Left lobe of liver (tissue), 2 donors: Measurements from ENCODE around the gene TBL3. TPM values are rescaled to one million over a fixed set of nuclear protein-coding genes. Genes with fewer than 3 reads are reported as not detected.
"Not testable (repeated sequence)": the region's sequence is repeated elsewhere in the genome, so short reads cannot be mapped to it uniquely, and the experiment has no call there.

Experiments
- ATAC-seq: fragments of 200-7000 bp; cut with Tn5 transposase; one replicate; pipeline ENCODE4 v1.9.1; 2020; ENCODE audit warnings: mild to moderate bottlenecking, moderate library complexity
- DNase-seq: peaks from one replicate; pipeline ENCODE4 v3.0.0-alpha.2; 2020; ENCODE audit warnings: low spot score
- total RNA-seq: library from RNA; stranded (reverse); gene quantifications from one replicate; pipeline ENCODE4 v1.2.1, GENCODE V29; 2021
- donor health status: DM: no; HTN: no; CAD: no; lungs with moderate emphysema.
- donor health status: DM: no; HTN: yes; CAD: no.

TBL3 gene
- total RNA-seq, 1 donor from 2014 or later = 18.6 TPM

DNA sequence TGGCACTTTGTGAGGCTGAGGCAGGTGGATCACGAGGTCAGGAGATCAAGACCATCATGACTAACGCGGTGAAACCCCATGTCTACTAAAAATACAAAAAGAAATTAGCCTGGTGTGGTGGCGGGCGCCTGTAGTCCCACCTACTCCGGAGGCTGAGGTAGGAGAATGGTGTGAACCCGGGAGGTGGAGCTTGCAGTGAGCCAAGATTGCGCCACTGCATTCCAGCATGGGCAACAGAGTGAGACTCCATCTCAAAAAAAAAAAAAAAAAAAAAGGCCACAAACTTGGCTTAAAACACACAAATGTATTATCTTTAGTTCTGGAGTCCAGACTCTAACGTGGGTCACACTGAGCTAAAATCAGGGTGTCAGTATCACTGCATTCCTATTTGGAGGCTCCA lies 39.9 kb downstream of the TBL3 start:
- ATAC-seq, DNase-seq: not testable (repeated sequence)

DNA sequence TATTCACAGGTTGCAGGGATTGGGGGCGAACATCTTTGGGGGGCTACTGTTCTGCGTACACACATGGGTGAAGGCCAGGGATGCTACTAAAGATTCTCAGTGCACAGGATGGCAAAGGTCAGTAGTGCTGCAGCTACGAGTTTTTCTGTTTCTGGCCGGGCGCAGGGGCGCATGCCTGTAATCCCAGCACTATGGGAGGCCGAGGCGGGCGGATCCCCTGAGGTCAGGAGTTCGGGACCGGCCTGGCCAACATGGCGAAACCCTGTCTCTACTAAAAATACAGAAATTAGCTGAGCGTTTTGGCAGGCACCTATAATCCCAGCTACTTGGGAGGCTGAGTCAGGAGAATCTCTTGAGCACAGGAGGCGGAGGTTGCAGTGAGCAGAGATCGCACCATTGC lies 41.7 kb downstream of the TBL3 start:
- ATAC-seq (no peak), DNase-seq (no peak)

DNA sequence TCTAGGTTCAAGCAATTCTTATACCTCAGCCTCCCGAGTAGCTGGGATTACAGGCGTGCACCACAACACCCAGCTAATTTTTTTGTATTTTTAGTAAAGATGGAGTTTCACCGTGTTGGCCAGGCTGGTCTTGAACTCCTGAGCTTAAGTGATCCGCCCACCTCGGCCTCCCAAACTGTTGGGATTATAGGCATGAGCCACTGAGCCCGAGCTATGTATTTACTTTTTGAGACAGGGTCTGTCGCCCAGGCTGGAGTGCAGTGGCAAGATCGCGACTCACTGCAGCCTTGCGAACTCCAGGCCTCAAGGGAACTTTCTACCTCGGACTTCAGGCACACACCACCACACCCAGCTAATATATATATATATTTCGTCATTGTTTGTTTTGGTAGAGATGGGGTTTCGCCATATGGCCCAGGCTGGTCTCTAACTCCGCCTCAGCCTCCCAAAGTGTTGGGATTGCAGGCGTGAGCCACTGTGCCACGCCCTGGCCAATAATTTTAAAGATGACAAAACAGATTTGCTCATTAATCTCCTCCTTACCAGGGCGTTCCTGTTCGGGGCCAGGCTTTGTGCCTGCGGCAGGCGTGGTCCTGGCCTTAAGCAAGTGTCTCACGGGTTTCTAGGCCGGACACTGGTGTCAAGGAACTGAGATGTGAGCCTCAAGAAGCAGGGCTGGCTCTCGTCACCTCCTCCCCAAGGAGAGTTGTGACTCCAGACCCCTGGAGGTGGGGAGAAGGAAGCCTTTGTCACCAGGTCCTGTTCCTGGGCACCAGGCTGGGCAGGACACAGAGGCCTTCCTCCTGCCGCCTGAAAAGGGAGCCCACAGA lies 43.5 kb downstream of the TBL3 start:
- no peak for ATAC-seq
- DNase-seq = no peak

DNA sequence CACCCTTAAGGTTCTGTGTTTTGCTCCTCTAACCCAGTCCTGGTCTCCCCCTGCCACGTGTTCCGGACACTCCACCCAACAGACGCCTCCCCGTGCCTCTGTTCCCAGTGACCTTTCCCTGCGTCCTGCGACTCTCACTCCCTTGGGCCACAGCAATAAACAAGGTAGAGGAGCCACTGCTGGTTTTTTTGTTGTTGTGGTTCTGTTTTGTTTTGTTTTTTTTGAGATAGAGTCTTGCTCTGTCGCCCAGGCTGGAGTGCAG lies 44.0 kb downstream of the TBL3 start:
- DNase-seq = no peak
- no peak for ATAC-seq

DNA sequence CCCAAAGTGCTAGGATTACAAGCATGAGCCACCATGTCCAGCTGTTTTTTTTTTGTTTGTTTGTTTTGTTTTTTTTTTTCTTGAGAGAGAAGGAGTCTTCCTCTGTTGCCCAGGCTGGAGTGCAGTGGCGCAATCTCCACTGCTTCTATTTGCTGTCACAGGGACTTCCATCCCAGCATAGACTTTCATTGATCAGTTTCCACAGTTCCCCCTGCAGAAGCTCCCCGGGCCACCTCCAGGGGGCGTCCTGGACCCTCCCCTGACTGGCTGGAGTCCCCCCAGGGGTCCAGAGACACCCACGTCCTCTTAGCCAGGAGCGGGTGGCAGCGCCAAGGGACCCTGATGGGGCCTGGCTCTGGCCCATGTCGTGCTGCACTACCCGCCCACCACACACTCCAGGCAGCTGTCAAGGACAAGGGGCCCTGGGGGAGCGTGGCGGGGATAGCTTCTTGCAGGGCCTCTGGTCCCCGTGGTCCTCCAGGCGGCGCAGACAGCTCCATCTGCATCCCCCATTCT lies 44.6 kb downstream of the TBL3 start:
- ATAC-seq (no peak), DNase-seq (no peak)

DNA sequence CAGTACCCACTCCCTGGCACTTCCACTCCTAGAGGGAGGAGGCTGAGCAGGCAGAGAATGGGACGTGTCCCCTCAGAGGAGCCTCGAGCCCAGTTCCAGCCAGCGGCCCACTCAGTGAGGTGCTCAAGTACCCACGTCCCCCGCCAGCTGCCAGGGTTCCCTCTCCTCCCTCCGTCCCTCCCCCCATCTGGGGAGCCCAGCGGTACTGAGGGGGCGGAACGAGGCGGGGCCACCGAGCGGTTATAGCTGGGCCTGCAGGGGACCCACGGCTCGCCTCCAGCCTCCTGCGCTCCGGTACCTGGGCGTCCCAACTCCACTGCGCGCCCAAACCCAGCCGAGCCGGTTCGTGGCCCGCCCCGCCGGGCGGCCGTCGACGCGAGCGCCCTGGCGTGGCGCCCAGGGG lies 47.7 kb downstream of the TBL3 start, which contains the start of gene NPW:
Gene NPW, plus strand, starts transcription at position 268 of the 403 bp plus-strand sequence.
- ATAC-seq (no peak), DNase-seq (no peak)

DNA sequence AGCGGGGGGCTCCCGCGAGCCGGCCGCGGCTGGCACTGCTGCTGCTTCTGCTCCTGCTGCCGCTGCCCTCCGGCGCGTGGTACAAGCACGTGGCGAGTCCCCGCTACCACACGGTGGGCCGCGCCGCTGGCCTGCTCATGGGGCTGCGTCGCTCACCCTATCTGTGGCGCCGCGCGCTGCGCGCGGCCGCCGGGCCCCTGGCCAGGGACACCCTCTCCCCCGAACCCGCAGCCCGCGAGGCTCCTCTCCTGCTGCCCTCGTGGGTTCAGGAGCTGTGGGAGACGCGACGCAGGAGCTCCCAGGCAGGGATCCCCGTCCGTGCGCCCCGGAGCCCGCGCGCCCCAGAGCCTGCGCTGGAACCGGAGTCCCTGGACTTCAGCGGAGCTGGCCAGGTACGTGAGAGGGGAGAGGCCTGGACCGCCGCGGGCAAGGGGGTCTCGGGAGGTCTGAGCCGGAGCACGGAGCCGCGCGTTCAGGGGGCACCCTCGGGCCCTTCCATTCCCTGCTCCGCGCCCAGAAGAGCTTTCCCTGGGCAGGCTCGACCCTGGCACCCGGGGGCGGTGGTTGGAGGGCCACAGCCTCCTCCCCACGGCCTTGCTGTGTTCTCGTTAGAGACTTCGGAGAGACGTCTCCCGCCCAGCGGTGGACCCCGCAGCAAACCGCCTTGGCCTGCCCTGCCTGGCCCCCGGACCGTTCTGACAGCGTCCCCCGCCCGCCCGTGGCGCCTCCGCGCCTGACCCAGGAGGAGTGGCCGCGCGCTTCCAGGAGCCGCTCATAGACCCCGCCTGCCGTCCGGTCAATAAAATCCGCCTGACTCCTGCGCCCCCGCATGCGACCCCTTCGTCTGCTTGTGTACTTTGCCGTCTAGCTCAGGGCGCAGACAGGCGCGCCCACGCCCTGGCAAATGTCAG lies 48.3 kb downstream of the TBL3 start:
- DNase-seq (no peak), ATAC-seq (no peak)

DNA sequence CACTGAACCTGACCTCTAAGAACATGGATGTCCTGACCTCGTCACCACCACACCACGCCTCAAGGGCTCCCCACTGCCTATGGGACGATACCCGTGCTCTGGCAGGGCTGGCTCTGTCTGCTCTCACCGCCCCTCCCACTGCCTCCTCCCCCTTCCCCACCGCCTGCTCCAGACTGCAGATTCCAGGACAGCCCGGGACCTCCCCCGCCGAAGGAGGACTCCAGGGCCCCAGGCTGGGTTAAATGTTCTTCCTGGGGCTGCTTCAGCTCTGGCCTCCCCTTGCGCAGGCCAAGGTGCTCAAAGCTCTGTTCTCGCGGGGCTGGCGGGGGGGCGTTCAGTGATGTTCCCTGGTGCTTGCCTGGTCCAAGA lies 50.9 kb downstream of the TBL3 start:
- ATAC-seq = no peak
- no peak for DNase-seq

DNA sequence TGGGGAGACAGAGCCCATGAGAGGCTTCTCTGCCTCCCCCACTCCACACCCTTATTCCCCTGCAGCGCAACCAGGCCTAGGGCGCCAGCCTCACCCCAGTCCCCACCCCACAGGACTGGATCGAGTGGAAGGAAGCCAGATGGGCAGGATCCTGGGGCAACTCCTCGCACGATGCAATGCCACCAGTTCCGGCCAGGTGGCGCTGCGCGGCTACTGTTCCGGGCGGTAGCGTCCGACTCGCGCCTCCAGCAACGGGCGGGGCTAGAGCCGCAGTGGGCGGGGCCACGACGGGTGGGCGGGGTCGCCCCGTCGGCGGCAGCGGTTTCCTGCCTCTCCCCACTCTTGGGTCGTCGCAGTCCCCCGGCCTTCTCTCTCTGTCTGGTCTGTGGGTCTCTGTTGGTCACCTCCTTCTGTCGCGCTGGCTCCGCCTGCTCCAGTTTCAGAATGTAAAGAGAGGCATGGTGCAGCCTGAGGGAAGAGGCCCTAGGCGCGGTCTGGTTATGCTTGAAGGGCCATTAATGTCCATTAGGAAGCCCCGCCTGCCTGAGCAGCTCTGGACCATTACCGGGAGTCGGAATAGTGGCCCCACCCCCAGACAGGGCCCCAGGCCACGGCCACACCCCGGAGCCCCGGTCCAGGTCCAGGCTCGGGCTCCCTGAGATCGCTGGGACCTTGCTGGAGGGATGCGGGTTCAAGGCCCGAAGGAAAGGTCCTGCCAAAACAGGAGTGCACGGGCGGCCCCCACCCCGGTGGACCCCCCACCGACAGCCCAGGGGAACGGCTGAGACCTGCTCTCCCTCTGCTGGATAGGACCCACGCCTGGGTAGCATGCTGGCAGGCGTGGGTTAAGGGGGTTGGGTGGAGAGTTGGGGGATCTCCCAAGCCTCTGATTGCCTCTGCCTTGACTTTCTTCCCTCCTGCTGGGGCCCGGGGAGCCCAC lies 51.5 kb downstream of the TBL3 start:
- DNase-seq (peak; percentile 97), ATAC-seq (peak; percentile 86)

DNA sequence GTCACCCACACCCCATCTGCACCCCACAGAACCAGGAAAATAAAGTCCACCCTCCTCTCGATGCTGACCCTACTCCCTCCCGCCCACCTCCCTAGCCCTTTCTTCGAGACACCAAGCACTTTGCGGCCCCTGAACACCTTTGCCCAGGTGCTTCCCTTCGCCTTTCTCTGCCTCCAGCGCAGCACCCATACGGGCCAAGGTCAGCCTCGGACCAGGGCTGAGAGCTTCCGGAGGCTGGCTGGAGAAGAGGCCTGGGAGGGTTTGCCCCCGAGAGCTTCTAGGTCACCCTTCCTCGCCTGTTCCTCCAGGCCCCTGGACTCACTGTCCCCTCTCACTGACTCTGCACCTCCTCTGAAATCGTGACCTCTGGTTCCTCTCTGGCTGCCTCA lies 52.2 kb downstream of the TBL3 start:
- DNase-seq = no peak
- no peak for ATAC-seq

DNA sequence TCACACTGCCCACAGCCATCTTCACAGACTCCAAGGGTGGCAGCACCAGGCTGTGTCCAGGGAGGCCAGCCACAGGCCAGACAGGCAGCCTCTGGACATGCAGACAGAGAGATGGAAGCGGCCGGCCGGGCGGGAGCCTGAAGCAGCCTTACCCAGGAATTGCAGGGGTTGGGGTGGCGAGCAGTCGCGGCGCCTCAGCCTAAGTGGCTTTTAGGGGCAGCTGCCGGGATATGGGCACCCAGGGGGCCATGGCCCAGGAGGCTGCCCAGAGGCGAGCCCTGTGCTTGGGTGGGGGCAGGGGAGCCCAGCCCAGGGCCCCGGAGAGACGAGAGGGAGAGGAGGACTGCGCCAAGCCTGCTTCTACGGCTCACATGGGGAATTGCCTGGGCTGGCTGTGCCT lies 53.4 kb downstream of the TBL3 start:
- ATAC-seq = no peak
- DNase-seq = no peak

DNA sequence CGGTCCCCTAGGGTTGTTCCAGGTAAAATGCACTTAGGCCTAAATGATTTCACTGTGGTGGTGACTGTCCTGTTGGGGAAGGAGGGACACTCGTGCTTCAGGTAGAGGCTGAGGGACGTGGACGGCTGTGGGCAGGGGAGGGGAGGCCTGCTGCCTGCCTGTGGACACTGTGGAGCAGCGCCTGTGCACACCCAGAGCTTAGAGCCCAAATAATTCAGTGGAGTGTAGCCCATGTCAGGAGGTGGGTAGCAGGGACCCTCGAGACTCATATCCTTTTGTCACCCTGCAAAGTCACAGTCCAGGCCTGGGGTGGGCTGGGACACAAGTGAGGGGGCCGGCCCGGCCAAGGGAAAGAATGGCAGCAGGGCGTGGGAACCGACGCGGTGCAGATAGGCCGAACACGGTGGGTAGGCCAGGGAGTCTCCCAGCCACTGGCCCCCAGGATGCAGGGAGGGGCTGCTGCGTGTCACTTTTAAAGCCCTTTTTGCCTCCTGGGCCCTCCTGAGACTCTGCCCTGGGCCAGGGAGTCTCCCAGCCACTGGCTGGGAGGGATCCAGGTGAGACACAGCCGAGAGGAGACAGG lies 54.1 kb downstream of the TBL3 start:
- no peak for DNase-seq
- ATAC-seq = no peak

DNA sequence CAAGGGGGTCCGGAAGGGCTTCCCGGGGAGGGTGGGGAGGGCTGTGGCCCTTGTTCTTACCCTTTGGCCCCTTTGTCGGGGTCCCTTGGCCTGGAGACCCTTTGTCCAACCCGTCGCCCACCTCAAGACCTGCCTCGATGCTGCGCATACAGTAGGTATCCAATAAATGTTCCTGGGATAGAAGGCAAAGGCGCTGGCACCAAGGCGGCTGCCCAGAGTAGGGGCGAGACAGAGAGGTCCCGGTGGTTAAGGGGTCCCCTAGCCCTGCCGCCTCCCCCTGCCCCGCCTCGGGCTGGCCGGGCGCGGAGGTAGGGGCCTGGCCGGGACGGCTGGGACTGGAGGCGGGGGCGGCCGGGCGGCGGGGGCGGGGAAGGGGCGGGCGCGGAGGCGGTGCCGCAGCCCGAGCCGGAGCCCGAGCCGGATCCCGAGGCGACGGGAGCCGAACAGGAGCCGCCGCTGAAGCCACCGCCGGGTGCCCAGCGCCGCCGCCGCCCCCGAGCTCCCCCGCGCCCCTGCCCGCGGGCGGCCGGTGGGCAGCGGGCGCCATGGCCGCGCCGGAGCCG lies 54.7 kb downstream of the TBL3 start, which contains the start of gene NHERF2:
Gene NHERF2, plus strand, starts transcription at position 442 of the 563 bp plus-strand sequence. Its CDS starts 104 bp downstream, at position 546.
- ATAC-seq (peak; percentile 48), DNase-seq (peak; percentile 70)

DNA sequence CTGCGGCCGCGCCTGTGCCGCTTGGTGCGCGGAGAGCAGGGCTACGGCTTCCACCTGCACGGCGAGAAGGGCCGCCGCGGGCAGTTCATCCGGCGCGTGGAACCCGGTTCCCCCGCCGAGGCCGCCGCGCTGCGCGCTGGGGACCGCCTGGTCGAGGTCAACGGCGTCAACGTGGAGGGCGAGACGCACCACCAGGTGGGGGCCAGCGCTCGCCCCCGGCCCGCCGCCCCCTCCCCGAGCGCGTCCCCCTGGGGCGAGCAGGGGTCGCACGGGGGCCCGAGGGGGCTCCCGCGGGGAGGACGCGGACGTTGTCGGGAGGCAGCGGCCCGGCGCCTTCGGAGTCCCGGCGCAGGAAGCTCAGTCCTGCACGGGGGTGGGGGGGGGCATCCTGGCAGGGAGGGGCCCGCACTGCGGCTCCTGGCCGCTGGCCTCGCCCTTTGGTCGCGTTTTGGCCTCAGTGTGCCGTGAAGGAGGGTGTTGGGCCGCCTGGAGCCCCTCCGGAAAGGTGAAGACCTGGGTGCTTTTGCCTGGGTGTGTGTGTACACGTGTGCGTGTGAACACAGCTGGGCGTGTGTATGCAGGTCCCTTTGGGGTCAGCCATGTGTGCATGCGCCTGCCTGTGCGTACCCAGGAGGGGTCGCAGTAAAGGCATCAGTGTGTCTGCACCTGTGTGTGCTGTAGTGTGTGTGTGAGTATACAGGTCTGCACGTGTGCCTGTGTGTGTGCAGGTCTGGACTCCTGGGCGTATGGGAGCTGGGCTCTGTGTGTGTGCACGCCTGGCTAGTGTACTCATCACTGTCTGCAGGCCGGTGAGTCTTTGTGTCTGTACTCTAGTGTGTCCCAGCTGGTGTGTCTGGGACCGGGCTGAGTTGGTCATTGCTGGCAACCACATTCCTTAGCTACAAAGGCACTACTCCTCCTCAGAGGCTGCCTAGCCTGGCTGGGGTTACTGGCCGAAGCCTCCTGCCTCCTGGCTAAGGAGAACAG lies 55.5 kb downstream of the TBL3 start:
- ATAC-seq (peak; percentile 1), DNase-seq (peak; percentile 58)

DNA sequence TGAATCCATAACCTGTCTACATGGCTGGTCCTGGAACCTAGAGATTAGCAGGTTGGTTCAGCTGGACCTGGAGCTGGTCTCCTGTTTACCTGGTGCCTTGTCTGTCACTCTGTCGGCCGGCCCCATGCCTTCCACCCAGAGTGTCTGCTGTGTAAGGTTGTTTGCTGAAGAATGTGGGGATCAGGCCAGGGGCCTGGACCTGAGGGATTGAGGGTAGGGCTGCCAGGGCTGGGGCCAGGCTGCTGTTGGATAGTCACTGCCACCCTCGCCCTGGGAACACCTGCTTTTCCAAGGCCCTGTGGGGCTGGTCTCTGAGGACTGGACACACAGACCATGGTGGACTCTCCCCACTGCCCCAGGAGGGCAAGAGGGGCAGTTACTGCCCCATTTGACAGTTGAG lies 56.3 kb downstream of the TBL3 start:
- no peak for DNase-seq
- ATAC-seq = peak; percentile 1

DNA sequence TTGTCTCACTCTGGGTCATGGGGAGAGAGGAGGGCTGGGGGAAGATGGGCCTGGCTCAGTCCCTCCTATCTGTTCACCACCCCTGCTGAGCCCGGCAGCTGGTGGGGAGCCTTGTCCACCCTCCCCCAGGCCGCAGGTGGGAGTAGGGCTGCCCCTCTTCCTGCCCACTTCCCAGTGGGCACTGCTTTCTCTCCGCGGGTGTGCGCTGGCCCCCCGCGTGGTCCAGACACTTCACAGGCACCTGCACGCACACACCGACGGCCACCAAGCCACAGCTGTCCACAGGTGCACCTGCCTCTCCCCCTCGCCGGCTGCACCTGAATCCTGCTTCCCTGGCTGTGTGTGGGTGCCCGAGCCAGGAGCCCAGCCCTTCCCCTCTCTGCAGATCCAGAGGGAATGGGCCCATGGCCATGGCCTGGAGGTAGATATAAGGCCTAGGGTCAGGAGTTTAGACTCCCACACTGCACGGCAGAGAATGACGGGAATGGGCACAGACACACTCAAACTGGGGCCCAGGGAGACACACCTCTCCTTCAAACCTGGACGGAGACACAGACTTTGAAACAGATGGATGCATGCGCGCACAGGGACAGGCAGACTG lies 56.9 kb downstream of the TBL3 start:
- ATAC-seq (peak; percentile 45), DNase-seq (peak; percentile 78)

DNA sequence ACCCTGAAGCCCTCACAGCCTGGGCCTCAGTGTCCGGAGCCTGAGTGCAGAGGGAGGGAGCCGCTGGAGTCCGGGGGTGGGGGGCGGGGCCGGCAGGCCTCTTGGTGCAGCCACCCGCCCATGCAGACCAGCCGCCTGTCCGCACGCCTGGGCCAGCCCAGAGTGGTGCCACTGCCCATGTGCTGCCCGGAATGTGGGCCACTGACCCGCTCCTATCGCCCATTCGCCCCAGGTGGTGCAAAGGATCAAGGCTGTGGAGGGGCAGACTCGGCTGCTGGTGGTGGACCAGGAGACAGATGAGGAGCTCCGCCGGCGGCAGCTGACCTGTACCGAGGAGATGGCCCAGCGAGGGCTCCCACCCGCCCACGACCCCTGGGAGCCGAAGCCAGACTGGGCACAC lies 57.5 kb downstream of the TBL3 start:
- DNase-seq (peak; percentile 83), ATAC-seq (peak; percentile 37)

DNA sequence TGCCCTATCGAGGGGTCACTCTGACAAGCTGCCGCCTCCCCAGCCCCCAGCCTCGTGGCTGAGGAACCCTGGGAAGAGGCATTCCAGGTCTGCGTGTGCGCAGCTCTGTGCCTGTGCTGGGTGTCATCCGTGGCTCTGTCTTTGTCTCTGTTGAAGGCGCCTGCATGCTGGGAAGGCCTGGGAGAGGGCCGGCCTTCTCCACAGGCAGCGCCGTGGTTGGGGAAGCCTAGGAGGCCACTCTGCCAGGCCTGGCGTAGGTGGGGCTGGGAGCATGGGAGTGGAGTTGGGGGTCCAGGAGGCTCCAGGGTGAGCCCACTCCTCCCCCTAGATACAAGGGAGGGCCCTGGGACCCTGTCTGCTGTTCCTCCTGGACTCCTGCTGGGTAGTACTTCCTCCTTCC lies 58.2 kb downstream of the TBL3 start:
- ATAC-seq (no peak), DNase-seq (no peak)
